HCT116 (cell line): Measurements from ENCODE around the gene CLASP2. TPM values are rescaled to one million over a fixed set of nuclear protein-coding genes. Genes with fewer than 3 reads are reported as not detected.

Source experiments
- ATAC-seq: fragments of 200-7000 bp; cut with Tn5 transposase; 2 replicates; pipeline ENCODE4 v1.9.1; 2020; ENCODE audit warnings: mild to moderate bottlenecking, moderate library complexity
- Bru-seq: library from RNA; stranded (reverse); fragments of 400-500 nt; gene quantifications from one replicate; lab custom pipeline; 2021; lab: Mats Ljungman, UMichigan
- BruChase-seq, 2 experiments: library from RNA; stranded (reverse); fragments of 400-500 nt; gene quantifications; one replicate each; lab custom pipeline; 2021; lab: Mats Ljungman, UMichigan
- BruUV-seq: library from RNA; stranded (reverse); fragments of 400-500 nt; replicated peaks from 2 replicates; lab custom pipeline; 2021; lab: Mats Ljungman, UMichigan
- CTCF ChIA-PET: fragments of 300-600 bp; sonication (Branson Sonifier 250); formaldehyde crosslinking; loops from one replicate; lab custom pipeline; 2021; ENCODE audit warnings: antibody characterized with exemption; lab: Charles Lee
- POLR2A ChIA-PET: fragments of 300-600, 350-600 bp; sonication (Branson Sonifier 250); formaldehyde crosslinking; loops from one replicate; lab custom pipeline; 2021; ENCODE audit warnings: antibody characterized with exemption; lab: Charles Lee
- RAD21 ChIA-PET, 2 experiments: fragments of 300-600 bp; sonication (Branson Sonifier 250); formaldehyde crosslinking; loops; one replicate each; lab custom pipeline; 2023; ENCODE audit warnings: low total read pairs in 2 of 2; ENCODE audit not compliant: uncharacterized antibody in 2 of 2, unreplicated experiment in 2 of 2, low non-redundant PET in 1 of 2; lab: Charles Lee
- DNase-seq: peaks from one replicate; pipeline ENCODE4 v3.0.0-alpha.2; 2010; ENCODE audit warnings: low read depth, low spot score
- H2AFZ ChIP-seq: fragments of 200-600 bp; shearing (Covaris generic), sonication (generic); 2 replicates; pipeline ENCODE4 v1.6.1; 2017; ENCODE audit warnings: low read depth, mixed run types, mixed read lengths, antibody characterized with exemption, low read length; ENCODE audit not compliant: poor library complexity, severe bottlenecking
- H3K27ac ChIP-seq: 2 replicates; pipeline ENCODE4 v1.5.1; 2012; ENCODE audit warnings: low read depth, low read length
- H3K27me3 ChIP-seq: fragments of 200-600 bp; sonication (generic); 2 replicates; pipeline ENCODE4 v1.6.1; 2016; ENCODE audit warnings: mixed run types, low read length, mixed read lengths; ENCODE audit not compliant: insufficient read depth
- H3K36me3 ChIP-seq, 2 experiments: fragments of 200-500 bp in 1 of 2; fragments of 200-600 bp in 1 of 2; sonication (Bioruptor generic) in 1 of 2; sonication (generic) in 1 of 2; 2 replicates each; pipeline versions ENCODE4 v1.5.1 to v1.6.1; 2014 to 2016; ENCODE audit warnings: low read length in 2 of 2, inconsistent platforms in 1 of 2, mixed read lengths in 1 of 2, mixed run types in 1 of 2; ENCODE audit not compliant: insufficient read depth in 2 of 2, control insufficient read depth in 1 of 2
- H3K4me1 ChIP-seq, 2 experiments: fragments of 200-600 bp in 1 of 2; sonication (generic) in 1 of 2; 2 replicates each; pipeline versions ENCODE4 v1.5.1 to v1.6.1; 2012 to 2017; ENCODE audit warnings: low read length in 2 of 2, inconsistent platforms in 1 of 2, mild to moderate bottlenecking in 1 of 2, mixed read lengths in 1 of 2, mixed run types in 1 of 2, moderate library complexity in 1 of 2; ENCODE audit not compliant: insufficient read depth in 2 of 2, control insufficient read depth in 1 of 2
- H3K4me2 ChIP-seq: fragments of 200-600 bp; sonication (generic); 2 replicates; pipeline ENCODE4 v1.6.1; 2017; ENCODE audit warnings: mixed run types, low read length, mixed read lengths
- H3K4me3 ChIP-seq, 2 experiments: fragments of 200-600 bp in 1 of 2; sonication (generic) in 1 of 2; replicated peaks in 1 of 2; 2 replicates each; pipeline ENCODE4 v1.5.1; 2011 to 2016; ENCODE audit warnings: low read length in 2 of 2, control low read depth in 1 of 2, low read depth in 1 of 2, mild to moderate bottlenecking in 1 of 2, mixed read lengths in 1 of 2, mixed run types in 1 of 2
- H3K79me2 ChIP-seq: fragments of 200-600 bp; sonication (generic); 2 replicates; pipeline ENCODE4 v1.6.1; 2017; ENCODE audit warnings: mild to moderate bottlenecking, mixed run types, low read length, moderate library complexity, mixed read lengths; ENCODE audit not compliant: insufficient read depth
- H3K9ac ChIP-seq: fragments of 200-600 bp; sonication (generic); 2 replicates; pipeline ENCODE4 v1.6.1; 2016; ENCODE audit warnings: low read length, mixed read lengths
- H3K9me2 ChIP-seq: fragments of 200-600 bp; sonication (generic), shearing (Covaris generic); 2 replicates; pipeline ENCODE4 v1.6.1; 2017; ENCODE audit warnings: mixed run types, mild to moderate bottlenecking, moderate library complexity; ENCODE audit not compliant: insufficient read depth
- H3K9me3 ChIP-seq, 2 experiments: fragments of 200-500 bp in 1 of 2; fragments of 200-600 bp in 1 of 2; sonication (Bioruptor generic) in 1 of 2; sonication (generic) in 1 of 2; 2 replicates each; pipeline ENCODE4 v1.6.1; 2014 to 2017; ENCODE audit warnings: low read length in 2 of 2, mixed read lengths in 2 of 2, inconsistent platforms in 1 of 2, low read depth in 1 of 2, mild to moderate bottlenecking in 1 of 2, mixed run types in 1 of 2, moderate library complexity in 1 of 2; ENCODE audit not compliant: control insufficient read depth in 1 of 2, insufficient read depth in 1 of 2
- H4K20me1 ChIP-seq: fragments of 200-600 bp; sonication (generic), shearing (Covaris generic); 2 replicates; pipeline ENCODE4 v1.6.1; 2017; ENCODE audit warnings: mixed run types, mild to moderate bottlenecking, moderate library complexity; ENCODE audit not compliant: insufficient read depth
- ATF3 ChIP-seq: IDR thresholded peaks from 2 replicates; pipeline ENCODE4 v1.6.1; 2012
- CBX3 ChIP-seq: IDR thresholded peaks from 2 replicates; pipeline ENCODE4 v1.6.1; 2012; ENCODE audit warnings: low read depth
- CEBPB ChIP-seq: IDR thresholded peaks from 2 replicates; pipeline ENCODE4 v1.6.1; 2012; ENCODE audit warnings: low read depth
- CTCF ChIP-seq, 3 experiments: fragments of 200-600 bp in 1 of 3; sonication (generic) in 1 of 3; IDR thresholded peaks in 2 of 3; conservative IDR thresholded peaks in 1 of 3; 2 replicates each; pipeline ENCODE4 v1.5.1; 2012 to 2017; ENCODE audit warnings: low read depth in 2 of 3, low read length in 2 of 3, antibody characterized with exemption in 1 of 3, borderline replicate concordance in 1 of 3, control low read depth in 1 of 3, mild to moderate bottlenecking in 1 of 3, mixed read lengths in 1 of 3, mixed run types in 1 of 3, moderate library complexity in 1 of 3; ENCODE audit not compliant: insufficient read depth in 1 of 3
- EGR1 ChIP-seq: IDR thresholded peaks from 2 replicates; pipeline ENCODE4 v1.6.1; 2012; ENCODE audit warnings: low read depth
- EZH2 ChIP-seq: fragments of 200-600 bp; sonication (generic); IDR thresholded peaks from 2 replicates; pipeline ENCODE4 v1.6.1; 2017; ENCODE audit warnings: antibody characterized with exemption, mixed run types
- EZH2phosphoT487 ChIP-seq: fragments of 200-600 bp; IDR thresholded peaks from 2 replicates; pipeline ENCODE4 v1.6.1; 2018; ENCODE audit warnings: antibody characterized with exemption, borderline replicate concordance
- FOSL1 ChIP-seq: IDR thresholded peaks from 2 replicates; pipeline ENCODE4 v1.6.1; 2012; ENCODE audit warnings: low read depth
- MAX ChIP-seq: IDR thresholded peaks from 2 replicates; pipeline ENCODE4 v1.6.1; 2012
- POLR2A ChIP-seq: IDR thresholded peaks from 2 replicates; pipeline ENCODE4 v1.7.0; 2011; ENCODE audit warnings: borderline replicate concordance; ENCODE audit not compliant: insufficient read depth, insufficient read length; ENCODE audit errors: extremely low read depth
- POLR2AphosphoS5 ChIP-seq: IDR thresholded peaks from 2 replicates; pipeline ENCODE4 v1.6.1; 2011; ENCODE audit warnings: mild to moderate bottlenecking, low read depth, low read length, moderate library complexity
- REST ChIP-seq: IDR thresholded peaks from 2 replicates; pipeline ENCODE4 v1.6.1; 2012; ENCODE audit warnings: low read depth
- SP1 ChIP-seq: IDR thresholded peaks from 2 replicates; pipeline ENCODE4 v1.6.1; 2012; ENCODE audit warnings: low read depth
- SRF ChIP-seq: IDR thresholded peaks from 2 replicates; pipeline ENCODE4 v1.6.1; 2012; ENCODE audit warnings: low read depth
- TCF7L2 ChIP-seq: IDR thresholded peaks from 2 replicates; pipeline ENCODE4 v1.7.0; 2011; ENCODE audit warnings: borderline replicate concordance, inconsistent platforms; ENCODE audit not compliant: insufficient read depth, insufficient read length; ENCODE audit errors: extremely low read depth
- ZBTB33 ChIP-seq: IDR thresholded peaks from 2 replicates; pipeline ENCODE4 v1.6.1; 2011; ENCODE audit warnings: mild to moderate bottlenecking, low read length, moderate library complexity; ENCODE audit not compliant: insufficient replicate concordance; ENCODE audit errors: extremely low read depth
- ZFX ChIP-seq: fragments of 450-650 bp; IDR thresholded peaks from 2 replicates; pipeline ENCODE4 v1.6.1; 2017
- ZNF274 ChIP-seq: fragments of 200-500 bp; sonication (Bioruptor generic); IDR thresholded peaks from 2 replicates; pipeline ENCODE4 v1.6.1; 2014; ENCODE audit warnings: mild to moderate bottlenecking, low read depth, low read length, inconsistent platforms
- intact Hi-C: fragments of 100-400 bp; cut with micrococcal nuclease; formaldehyde crosslinking; loops from 2 replicates; pipeline ENCODE4 v1.10.0; 2022
- long read RNA-seq: library from polyadenylated mRNA; unstranded; transcript quantifications from one replicate; pipeline ENCODE4 v2.0.0, GENCODE V29; 2021; ENCODE audit not compliant: unreplicated experiment
- polyA plus RNA-seq: library from polyadenylated mRNA; unstranded; fragments of >200 nt; gene quantifications from 2 replicates; pipeline ENCODE4 v1.2.1, GENCODE V29; 2012; ENCODE audit warnings: missing spikeins
- total RNA-seq: library from RNA; stranded (reverse); gene quantifications from one replicate; pipeline ENCODE4 v1.2.1, GENCODE V29; 2021; ENCODE audit not compliant: unreplicated experiment

Gene CLASP2
- 36.3 TPM for total RNA-seq
- 9.1 and 9.7 TPM in 2 replicates for polyA plus RNA-seq
- Bru-seq, nascent RNA, result percentile 82 among the genes with signal in this experiment
- BruChase-seq, experiment 1, labeled RNA remaining after a 6-hour chase, result percentile 71 among the genes with signal in this experiment
- BruChase-seq, experiment 2, labeled RNA remaining after a 2-hour chase, result percentile 71 among the genes with signal in this experiment
- long read RNA-seq, partial matches to known transcripts, result 12 of 33 reads
- long read RNA-seq, other reads (novel, unspliced or antisense), result 21 of 33 reads

- H3K4me2 ChIP-seq, result peak within 1 kb of the TSS; percentile 84
- BruUV-seq, result TSS peak; percentile 95
- RAD21 ChIA-PET, result no interaction called here
- peak within 1 kb of the TSS; percentile 74 to 75 for H3K4me3 ChIP-seq
- H3K79me2 ChIP-seq, result peaks cover 44% of the 10 kb centered on the region
- H3K9ac ChIP-seq, result peak within 1 kb of the TSS; percentile 79
- ATAC-seq, result peak; percentile 96
- intact Hi-C loops, result no loop called here
- peak within 1 kb of the TSS; percentile 44 for H2AFZ ChIP-seq
- no peaks in the 10 kb centered on the region for H3K9me2 ChIP-seq
- peak; percentile 73 for DNase-seq
- POLR2A ChIA-PET, result no interaction called here
- CTCF ChIA-PET, result no interaction called here
- peaks cover 3 to 16% of the 10 kb centered on the region in 2 experiments; a peak in 3 of 4 replicates for H3K4me1 ChIP-seq
- no peaks in the 10 kb centered on the region for H3K9me3 ChIP-seq
- no peaks in the 10 kb centered on the region for H3K36me3 ChIP-seq
- H4K20me1 ChIP-seq, result no peaks in the 10 kb centered on the region
- H3K27ac ChIP-seq, result peak within 1 kb of the TSS; percentile 73
- no peaks in the 10 kb centered on the region for H3K27me3 ChIP-seq
- TF ChIP-seq CBX3 (no peak), ZNF274 (no peak), POLR2A (peak; percentile 74), MAX (peak; percentile 11), CTCF (IDR thresholded peaks at IDR 0.05 in 2 of 3, conservative IDR thresholded peaks at IDR 0.05 in 1 of 3; ENCODE audit: borderline replicate concordance in 1 of 3, insufficient read depth in 1 of 3, low read depth in 2 of 3, low read length in 2 of 3) (no peak), ZBTB33 (no peak), ZFX (peak; percentile 86), TCF7L2 (peak; percentile 85), ATF3 (no peak), SP1 (peak; percentile 17; the same call in 1 of the 2 replicates), EGR1 (peak; percentile 82), EZH2 (no peak), REST (no peak), FOSL1 (no peak), POLR2AphosphoS5 (peak; percentile 89), SRF (no peak), EZH2phosphoT487 (no peak), CEBPB (no peak)
Measured at GRCh38 chr3:33717866-33718594, at the start of gene CLASP2. TSS of gene CLASP2 (minus strand) at chr3:33718254. CDS start at chr3:33718002, 252 bp downstream.
